Measurements from ENCODE around the gene OSBPL6.

The OSBPL6 gene

DNA sequence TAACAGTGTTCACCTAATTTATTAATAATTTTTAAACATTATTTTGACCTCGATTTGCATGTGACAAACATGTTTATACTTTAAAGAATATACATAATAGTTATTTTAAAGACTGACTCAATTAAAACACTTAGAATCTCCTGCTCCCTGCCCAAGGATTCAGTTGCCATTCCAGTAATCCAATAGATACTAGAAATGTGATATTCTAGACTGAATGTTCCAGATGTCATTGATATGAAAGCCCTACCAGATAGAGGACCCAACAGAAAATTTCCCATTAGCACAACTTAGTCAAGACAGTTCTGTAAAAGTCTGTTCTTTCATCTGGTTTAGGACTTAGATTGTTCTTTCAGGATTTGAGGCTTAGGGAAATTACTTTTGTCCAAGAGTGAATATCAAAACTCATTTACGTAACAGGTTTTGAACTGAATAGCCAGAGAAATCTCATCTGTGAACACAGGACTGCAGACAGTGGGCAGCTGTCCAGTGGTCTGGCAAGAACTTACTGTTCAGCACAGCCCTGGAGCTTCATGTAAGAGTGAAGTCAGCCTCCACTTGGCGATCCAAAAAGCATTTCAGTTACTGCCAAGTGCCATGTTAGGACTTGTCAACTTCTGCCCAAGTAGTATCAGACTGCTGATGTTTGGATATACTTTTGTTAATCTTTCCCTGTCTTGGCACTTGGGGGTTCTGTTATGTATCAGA, 77.5 kb downstream of the OSBPL6 start:
- DNase-seq (ENCODE audit: low read depth in 2 of 2): no peak

DNA sequence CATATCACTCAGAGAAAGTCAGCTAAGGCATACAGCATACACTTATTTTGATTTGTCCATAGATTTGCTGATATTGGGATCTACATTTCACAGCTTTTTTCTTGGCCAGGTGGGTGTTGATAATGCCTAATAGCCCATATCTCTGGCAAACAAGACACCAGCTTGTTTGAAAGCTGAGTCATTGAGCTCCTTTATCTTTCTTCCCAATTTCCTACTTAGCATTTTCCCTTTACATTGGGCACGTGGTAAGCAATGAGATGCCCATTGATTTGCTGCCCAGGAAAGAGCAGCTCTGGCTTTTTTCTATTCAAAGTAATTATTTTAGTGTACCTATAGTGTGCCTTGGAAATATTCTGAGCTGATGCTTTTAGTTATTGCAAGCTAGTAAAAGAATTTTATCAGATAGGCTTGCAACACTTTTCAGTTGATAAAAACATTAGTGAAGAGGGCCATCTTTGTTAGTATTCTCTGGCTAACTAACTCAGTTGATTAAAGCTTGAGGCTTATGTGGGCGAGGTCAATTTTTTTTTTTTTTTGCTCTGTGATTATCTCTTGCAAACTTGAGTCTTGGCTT, 79.6 kb downstream of the OSBPL6 start:
- DNase-seq (ENCODE audit: low read depth in 2 of 2): no peak

DNA sequence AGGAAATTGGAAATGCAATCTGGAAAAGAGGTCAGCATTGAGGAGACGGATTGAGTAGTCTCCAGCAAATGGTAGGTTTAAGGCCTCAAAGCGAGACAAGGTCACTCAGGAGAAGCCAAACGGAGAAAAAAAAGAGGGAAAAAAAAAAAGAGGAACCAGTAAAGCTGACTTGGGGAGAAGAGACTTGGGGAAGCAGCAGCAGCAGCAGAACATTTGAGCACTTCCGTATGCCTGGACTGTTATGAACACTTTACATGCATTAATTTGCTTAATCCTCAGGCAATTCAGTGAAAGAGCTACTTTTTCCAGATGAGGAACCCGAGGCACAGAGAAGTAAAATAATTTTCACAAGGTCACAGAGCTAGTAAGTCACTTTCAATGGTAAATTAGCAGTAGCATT, 81.3 kb downstream of the OSBPL6 start:
- DNase-seq (ENCODE audit: low read depth in 2 of 2): no peak

DNA sequence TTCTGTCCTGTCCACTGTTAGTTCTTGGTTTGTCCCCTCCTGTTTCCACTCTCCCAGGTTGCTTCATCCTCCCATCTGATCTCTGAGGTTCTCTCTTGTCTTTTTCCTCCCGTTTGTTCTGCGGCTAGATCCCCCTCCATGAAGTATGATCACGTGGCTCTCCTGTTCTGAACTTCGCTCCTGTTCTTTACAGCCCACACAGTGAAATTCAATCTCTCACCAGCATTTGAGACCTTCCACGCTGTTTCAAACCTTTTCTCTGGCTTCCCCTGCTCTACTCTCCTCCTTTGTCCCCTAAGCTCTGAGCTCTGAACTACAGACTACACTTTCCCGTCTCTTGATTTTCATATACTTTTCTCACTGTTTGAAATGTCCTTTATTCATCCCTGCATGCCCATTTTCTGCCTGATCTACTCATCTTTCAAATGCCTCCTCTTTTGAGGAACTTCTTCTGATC, 83.5 kb downstream of the OSBPL6 start:
- DNase-seq (ENCODE audit: low read depth in 2 of 2): no peak

DNA sequence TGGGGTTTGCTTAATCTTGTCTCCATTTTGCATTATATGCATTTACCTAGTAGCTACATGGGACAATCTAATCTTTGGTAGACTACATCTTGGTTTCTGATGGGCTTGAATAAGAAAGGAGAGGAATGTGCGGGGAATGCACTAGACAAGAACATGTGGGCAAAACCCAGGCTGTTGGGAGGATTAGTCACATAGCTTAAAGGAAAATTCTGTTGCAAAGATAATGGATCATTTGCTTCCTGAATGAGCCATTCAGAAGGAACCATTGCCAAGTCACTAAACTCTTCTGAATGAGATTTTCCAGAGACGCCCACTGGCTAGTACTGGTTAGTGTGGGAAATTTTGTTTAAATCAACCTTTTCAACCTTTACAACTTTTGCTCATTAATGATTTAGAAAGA, 84.8 kb downstream of the OSBPL6 start:
- DNase-seq (ENCODE audit: low read depth in 2 of 2): no peak

DNA sequence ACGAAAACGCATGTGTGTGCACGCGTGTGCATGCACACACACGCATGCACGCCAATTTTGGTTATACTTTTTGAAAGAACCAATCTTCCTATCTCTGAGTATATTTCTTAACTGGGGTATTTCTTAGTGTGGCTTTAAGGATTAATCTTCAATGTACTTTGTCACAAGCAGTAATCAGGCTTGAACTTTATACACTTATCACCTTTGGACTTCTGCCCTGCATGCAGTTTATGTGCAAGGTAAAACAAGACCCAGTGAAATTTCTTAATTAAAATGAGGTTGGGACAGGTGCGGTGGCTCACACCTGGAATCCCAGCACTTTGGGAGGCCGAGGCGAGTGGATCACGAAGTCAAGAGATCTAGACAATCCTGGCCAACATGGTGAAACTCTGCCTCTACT, 85.3 kb downstream of the OSBPL6 start:
- no peak for DNase-seq (ENCODE audit: low read depth in 2 of 2)

DNA sequence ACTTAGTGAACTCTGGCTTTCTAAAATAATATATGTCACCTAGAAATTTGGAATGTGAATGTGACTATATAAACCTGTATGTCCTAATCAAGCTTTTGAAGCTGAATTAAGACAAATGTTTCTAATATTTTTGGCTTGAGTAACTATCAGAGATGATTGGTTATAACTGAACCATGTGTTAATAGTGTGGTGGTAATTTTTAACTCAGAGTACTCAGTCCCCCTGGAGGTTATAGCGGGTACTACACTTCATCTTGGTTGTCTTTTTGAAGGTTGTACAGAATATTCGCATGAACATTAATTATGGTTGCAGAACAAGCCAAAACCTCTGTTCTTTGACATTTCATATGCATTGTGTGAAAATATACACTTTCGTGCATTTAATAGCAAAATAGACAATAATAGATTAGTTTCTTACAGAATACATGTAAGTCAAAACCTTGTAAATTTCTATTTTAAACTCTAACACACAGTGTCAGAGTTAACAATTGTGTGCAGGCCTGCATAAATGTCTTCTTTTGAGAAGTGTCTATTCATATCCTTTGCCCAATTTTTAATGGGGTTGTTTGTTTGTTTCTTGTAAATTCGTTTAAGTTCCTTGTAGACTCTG, 86.0 kb downstream of the OSBPL6 start:
- DNase-seq (ENCODE audit: low read depth in 2 of 2): peak in 1 of 2 donors; percentile 30

DNA sequence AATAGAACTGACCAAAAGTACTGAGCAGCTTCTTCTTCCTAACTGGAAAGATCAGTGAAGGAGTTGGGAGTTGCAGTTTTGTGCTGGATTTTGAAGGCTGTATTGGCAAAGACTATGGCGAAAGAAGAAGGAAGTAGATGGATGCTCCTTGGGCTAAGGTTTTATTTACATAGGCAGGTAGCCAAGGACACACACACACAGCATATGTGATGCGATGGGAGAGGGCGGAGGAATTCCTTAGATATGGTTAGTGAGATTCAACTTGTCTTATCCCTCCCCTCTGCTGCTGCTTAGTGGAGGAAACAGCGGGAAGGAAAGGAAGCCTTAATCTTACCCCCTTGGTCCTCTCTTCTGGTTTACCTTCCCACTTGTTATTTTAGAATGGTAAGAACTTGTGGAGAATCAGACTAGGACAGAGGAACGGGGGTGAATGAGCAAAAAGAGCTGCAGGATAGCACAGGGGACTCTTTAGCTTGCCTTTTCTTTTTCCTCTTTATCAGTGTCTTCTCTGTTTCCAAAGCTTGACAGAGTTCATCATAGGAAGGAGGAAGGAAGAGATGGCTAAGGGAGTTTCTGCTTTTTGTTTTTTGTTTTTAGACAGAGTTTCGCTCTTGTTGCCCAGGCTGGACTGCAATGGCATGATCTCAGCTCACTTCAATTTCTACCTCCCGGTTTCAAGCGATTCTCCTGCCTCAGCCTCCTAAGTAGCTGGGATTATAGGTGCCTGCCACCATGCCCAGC, 87.9 kb downstream of the OSBPL6 start:
- no peak for DNase-seq (ENCODE audit: low read depth in 2 of 2)

DNA sequence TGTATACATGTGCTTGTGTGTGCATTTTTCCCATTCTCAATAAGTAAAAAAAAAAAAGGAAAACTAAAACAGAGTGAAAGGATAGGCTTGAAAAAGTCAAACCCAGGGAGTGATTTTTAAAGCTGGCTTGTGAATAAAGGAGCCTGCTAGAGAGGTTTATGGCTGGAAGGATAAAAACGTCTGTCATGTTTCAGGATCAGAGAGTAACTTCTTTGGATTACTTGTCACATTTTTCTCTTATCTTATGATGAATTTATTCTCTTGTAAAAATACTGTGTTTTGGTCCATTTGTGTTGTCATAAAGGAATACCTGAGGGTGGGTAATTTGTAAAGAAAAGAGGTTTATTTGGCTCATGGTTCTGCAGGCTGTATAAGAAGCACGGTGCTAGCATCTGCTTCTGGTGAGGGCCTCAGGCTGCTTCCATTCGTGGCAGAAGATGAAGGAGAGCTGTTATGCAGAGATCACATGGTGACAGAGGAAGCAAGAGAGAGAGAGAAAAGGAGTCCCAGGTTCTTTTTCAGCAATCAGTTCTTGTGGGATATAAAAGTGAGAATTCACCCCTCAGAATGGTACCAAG, 89.1 kb downstream of the OSBPL6 start:
- no peak for DNase-seq (ENCODE audit: low read depth in 2 of 2)

DNA sequence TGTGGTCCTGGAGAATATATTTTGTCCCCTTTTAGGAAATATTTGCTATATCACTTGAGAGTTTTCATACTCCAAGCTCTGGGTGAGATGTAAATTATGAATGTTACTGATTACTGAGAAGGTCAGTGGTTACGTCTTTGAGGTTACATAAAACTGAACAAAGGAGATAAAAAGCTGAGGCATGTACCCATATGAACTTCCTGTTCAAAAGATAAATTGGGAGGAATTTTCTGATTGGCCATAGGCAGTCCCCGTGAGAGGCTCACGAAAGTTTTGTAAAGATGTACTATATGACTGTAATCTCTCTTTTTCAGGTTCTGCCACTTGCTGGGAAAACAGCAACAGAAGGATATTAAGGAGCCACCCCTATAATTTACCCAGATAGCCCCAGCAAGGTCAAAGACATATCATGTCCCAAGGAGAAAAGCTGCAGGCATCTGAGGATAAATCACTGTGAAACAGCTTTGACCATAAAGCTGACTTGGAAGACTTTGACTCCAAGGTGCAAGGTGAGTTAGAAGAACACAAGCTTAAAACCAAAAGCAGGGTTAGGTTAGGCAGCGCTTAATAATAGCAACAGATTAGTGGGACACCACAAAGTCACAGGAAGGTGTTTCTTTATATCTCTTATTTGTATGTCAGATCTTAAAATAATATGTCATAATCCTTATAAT, 90.4 kb downstream of the OSBPL6 start:
- no peak for DNase-seq (ENCODE audit: low read depth in 2 of 2)

DNA sequence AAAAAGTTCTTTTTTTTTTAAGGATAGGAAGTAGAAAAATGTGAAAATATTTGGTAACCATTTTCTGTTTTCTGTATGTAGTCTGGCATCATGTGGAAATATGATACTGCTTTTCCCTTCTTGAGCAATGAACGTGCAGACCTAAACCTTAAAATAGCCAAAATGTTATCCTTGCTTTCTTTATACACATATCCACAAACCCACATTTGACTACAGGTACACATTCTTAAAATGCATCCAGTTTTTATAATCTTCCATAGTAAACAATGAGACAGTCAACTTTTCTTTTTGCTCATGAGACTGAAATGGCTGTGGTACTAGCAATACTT, 90.9 kb downstream of the OSBPL6 start:
- no peak for DNase-seq (ENCODE audit: low read depth in 2 of 2)

DNA sequence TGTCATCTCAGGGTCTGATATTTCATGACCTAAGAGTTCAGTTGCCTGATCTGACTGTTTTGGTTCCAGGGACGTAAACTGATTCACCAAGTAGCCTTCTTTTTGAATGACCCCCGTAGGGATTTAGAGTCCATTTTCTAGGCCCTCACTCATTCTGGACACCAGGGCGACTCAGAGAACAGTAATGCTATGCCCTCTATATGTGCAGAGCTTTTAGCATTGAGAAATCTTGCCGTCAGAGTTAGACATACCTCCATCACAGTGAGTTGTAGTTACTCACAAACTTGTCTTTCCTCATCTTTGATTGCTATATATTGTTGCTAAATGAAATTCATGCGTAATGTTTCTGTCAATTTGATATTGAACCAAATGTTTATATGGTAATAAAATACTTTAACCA, 92.3 kb downstream of the OSBPL6 start:
- no peak for DNase-seq (ENCODE audit: low read depth in 2 of 2)

DNA sequence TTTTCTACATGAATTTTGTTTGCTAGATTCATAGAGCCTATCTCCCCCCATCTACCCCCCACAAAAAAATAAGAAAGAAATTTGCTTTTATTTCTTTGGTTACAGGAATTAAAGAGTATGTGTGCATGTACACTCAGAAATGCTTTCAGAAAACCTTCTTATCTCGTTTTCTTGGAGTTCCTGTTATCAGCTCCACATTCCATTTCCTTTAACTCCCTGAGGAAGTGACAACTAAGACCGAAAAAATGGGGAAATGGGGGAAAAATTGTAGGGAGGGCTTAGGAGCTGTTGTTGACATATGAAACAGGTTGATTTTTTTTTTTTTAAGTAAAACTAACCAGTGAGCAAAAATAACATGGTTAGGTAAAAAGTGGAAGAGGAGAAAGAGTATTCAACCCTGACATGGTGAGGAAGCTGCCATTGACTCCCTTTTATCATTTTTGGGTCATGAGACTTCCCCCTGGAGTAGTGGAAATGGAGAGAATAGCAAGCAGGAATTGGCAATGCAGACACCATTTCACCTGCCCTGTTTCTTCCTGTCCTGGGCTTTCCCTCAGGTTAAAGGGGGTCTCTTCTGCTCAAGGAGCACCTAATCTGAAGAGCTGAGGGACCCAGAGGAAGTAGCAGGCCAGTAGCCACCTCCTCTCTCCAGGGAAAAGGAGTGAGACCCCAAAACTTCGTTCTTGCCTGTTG, 93.5 kb downstream of the OSBPL6 start:
- no peak for DNase-seq (ENCODE audit: low read depth in 2 of 2)

DNA sequence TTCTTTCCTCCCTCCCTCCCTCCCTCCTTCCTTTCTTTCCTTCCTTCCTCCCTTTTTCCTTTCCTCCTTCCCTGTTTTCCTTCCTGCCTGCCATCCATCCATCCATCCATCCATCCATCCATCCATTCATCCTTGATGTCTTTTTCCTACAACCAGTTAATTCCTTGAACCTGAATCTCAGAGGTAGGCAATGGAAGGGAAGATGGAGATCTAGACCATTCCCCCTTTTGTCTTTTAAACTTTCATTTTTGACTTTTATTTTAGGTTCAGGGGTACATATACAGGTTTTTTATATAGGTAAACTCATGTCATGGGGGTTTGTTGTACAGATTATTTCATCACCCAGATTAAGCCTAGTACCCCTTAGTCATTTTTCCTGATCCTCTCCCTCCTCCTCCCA, 97.4 kb downstream of the OSBPL6 start:
- DNase-seq (ENCODE audit: low read depth in 2 of 2): no peak

DNA sequence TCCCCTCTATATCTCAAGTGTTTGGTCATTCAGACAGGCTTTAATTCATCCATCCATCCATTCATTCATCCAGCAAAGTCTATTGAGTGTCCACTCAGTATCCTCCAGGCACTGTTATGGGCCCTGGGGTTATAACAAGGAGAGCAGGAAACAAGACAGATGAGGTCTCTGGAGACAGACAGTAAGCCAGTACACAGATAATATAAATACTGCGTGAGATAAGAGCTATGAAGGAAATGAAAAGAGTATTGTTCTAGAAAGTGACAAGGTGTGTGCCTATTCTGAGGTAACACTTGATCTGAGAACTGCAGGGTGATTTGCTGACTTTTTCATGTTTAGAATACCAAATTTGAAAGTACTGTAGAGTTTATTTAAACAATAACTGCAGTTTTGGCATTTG, 98.3 kb downstream of the OSBPL6 start:
- DNase-seq (ENCODE audit: low read depth in 2 of 2): no peak

DNA sequence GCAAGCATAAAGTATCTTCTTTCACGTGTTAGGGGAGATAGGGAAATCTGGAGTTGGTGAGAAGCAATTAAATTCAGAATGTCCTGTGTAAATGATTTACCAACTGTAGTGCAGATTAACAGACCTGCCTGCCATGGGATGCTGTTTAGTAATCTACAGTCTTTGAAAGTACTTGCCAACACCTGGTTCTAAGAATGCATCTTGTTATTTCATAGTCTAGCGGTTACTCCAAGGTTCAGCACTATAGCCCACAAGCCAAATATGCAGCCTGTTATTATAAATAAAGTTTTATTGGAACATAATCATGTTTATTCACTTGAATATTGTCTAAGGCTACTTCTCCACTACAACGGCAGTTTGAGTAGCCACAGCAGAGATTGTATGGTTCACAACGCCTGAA, 100.8 kb downstream of the OSBPL6 start:
- no peak for DNase-seq (ENCODE audit: low read depth in 2 of 2)

DNA sequence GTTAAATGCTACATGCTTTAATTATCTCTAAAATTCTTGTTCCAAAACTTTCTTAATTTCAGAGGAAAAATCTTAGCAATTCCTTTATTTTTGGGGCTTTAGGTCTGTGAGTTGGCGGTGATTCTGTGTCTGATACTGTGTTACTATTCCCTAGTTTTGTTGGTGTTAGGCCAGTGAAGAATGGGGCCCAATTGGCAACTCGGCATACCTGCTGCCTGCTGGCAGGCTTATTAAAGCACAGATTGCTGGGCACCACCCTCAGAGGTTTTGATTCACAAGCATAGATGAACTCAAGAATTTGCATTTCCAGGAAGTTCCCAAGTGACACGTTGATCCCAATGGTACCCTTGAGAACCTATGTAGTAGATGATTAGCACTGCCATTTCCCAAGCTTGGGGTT, 101.6 kb downstream of the OSBPL6 start:
- no peak for DNase-seq (ENCODE audit: low read depth in 2 of 2)

DNA sequence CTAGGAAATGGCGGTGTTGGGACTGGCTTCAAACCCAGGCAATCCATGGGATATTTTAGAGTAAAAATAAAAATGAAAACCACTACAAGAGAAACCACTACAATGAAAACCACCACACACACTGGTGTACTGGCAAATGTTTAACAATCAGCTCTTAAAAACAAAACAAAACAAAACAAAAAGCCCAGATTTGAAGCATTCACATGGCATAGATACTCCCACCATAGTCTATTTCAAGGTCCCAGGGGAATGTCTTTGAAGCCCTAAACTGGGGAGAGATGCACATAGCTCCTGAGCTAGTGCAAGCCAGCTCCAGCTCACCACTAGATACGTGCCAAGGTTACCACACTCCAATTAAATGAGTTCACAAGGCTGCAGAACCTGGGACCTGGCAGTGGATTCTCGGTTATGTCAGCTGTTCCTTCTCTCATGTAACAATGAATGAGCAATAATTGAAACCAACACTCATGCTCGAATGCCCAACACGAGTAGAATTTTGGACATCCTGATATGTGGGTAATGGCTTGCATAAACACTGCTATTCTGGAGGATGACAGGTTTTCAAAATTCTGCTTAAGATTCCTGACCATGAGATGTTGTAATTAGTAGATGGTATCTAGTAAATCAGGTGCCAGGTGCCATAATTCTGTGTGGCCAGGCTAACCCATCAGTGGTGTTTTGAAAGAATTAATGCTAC, 102.2 kb downstream of the OSBPL6 start:
- DNase-seq (ENCODE audit: low read depth in 2 of 2): no peak

DNA sequence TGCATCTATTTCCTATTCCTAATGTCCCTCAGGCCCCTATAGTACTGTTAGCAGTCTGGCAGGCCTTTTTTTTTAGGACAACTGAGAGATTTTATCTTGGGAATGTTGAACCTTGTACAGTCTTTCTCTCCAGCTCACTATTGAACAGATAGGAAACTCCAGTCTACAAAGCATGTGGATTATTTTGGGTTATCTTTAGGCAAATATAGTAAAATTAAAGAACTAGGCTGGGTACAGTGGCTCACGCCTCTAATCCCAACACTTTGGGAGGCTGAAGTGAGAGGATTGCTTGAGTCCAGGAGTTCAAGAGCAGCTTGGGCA, 102.7 kb downstream of the OSBPL6 start:
- DNase-seq (ENCODE audit: low read depth in 2 of 2): no peak

DNA sequence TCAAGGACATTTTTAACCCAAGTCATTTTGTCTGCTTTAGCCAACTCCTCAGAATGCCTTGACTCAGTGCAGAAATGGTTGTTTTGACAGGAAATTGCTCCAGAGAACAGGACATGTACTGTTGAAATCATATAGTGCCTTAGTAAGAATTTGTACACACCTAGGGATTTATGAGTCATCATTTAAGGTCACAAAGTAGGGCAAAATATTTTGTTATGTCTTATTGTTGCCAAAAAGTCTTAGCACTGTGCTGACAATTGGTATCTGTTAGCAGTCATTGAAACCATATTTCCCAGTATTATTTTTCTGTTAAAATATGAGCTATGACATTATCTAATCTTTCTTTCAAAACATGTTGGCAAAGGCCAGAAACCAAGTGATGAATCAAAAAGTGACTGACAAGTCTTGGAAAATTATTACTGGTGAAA, 104.5 kb downstream of the OSBPL6 start:
- no peak for DNase-seq (ENCODE audit: low read depth in 2 of 2)

Data from stimulated activated CD4-positive, alpha-beta T cell treated with anti-CD3 and anti-CD28 coated beads, Interleukin-1b, Interleukin-23, amount 100 ng/mL, for 4 hours (primary cell).